ENCODE results near the gene CEP83.
A peak's percentile ranks its signal among the peaks of the same experiment; 100 is the strongest.

The CEP83 gene

DNA sequence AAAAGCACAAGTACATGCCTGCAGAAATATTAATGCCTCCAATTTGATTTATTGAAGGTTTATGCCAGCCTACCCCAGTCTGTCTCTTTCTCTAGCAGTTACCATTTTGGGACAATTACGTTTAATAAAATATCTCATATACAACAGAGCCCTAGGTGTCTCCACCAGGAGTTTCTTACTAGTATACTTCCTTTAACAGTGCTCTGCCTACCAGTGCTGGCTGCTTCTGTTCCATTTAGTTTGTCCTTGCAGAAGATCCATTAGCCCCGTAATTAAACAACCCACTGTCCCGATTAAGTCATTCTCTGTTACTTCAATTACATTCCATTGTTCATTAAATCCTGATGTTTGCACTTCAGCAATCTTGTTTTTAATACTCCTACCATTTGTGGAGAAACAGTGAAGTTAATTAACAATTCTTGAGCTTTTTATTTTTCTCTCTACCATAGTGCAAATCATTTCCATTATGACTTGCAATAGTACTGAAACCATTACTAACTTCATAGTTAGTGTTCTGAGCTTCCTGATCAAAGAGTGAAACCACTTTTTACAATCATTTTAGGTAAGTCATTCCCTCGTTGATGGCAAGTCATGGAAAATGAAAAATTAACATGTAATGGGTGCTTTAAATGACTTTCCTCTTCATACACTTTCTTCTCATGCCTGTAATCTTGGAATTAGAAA lies 190.2 kb downstream of the CEP83 start:
- ATAC-seq, result no peak
- no peak for TF ChIP-seq ESRRG (CRISPR knock-in tag; IDR thresholded peaks at IDR 0.05)
- TF ChIP-seq BACH2 (CRISPR knock-in tag; IDR thresholded peaks at IDR 0.05; ENCODE audit: borderline replicate concordance), result no peak
- TF ChIP-seq TCF4 (CRISPR knock-in tag; IDR thresholded peaks at IDR 0.05; ENCODE audit: borderline replicate concordance), result no peak
- TF ChIP-seq PPARA (CRISPR knock-in tag; IDR thresholded peaks at IDR 0.05; ENCODE audit: borderline replicate concordance), result no peak
- TF ChIP-seq ZNF565 (CRISPR knock-in tag; conservative IDR thresholded peaks at IDR 0.05; ENCODE audit: low read depth), result no peak
- no peak for TF ChIP-seq ZNF70 (CRISPR knock-in tag; IDR thresholded peaks at IDR 0.05)
- TF ChIP-seq SNAI2 (CRISPR knock-in tag; IDR thresholded peaks at IDR 0.05), result no peak
- TF ChIP-seq CSRNP3 (CRISPR knock-in tag; IDR thresholded peaks at IDR 0.05), result no peak
- TF ChIP-seq ISL1 (CRISPR knock-in tag; IDR thresholded peaks at IDR 0.05), result no peak

DNA sequence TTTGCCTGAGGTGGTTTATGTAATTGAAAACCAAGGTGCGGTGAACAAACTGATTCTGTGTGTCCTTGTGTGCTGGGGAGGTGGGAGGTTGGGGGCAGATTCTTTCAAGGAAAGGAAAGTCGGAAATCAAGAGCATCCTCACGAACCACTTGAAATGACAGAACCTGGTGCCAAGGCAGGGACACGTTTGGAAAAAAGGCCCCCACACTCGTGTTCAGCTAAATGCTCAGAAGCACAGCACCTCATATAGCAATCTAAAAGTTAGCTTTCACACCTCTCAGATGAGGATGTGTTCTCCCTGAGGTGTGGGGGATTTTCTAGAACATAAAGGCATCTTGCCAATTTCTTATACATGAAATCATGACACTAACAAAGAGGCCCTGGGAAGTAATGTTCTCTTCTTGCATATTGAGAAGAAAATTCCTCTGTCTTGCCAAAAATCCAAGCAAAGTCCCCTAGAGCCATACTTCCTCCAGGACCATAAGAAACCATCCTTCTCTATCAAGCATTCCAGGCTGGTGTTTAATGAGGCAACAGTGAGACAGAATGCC lies 191.7 kb downstream of the CEP83 start:
- TF ChIP-seq OSR1 (CRISPR knock-in tag; IDR thresholded peaks at IDR 0.05) (no peak), ZFP30 (CRISPR knock-in tag; IDR thresholded peaks at IDR 0.05) (no peak), TSHZ2 (CRISPR knock-in tag; IDR thresholded peaks at IDR 0.05) (no peak)
- no peak for ATAC-seq

- ATAC-seq, result no peak
- TF ChIP-seq RARB (CRISPR knock-in tag; IDR thresholded peaks at IDR 0.05) (no peak), CSDC2 (CRISPR knock-in tag; IDR thresholded peaks at IDR 0.05) (no peak)
Measured at GRCh38 chr12:94267537-94267872, 192.2 kb downstream of the CEP83 start.

GRCh38 chr12:94266796-94267536 lies 192.7 kb downstream of the CEP83 start:
- TF ChIP-seq TSHZ2 (CRISPR knock-in tag; IDR thresholded peaks at IDR 0.05), result no peak
- 0 out of 2 replicates have a peak, but pooled peaks have one; percentile 28 for TF ChIP-seq ISL1 (CRISPR knock-in tag; IDR thresholded peaks at IDR 0.05)
- ATAC-seq, result no peak

GRCh38 chr12:94265966-94266745 lies 193.5 kb downstream of the CEP83 start:
- no peak for ATAC-seq
- no peak for TF ChIP-seq CREB5 (CRISPR knock-in tag; IDR thresholded peaks at IDR 0.05; ENCODE audit: low read depth)
- no peak for TF ChIP-seq TSHZ2 (CRISPR knock-in tag; IDR thresholded peaks at IDR 0.05)
- TF ChIP-seq ZFP3 (CRISPR knock-in tag; IDR thresholded peaks at IDR 0.05), result no peak
- TF ChIP-seq ZFP30 (CRISPR knock-in tag; IDR thresholded peaks at IDR 0.05), result no peak
- no peak for TF ChIP-seq BACH2 (CRISPR knock-in tag; IDR thresholded peaks at IDR 0.05; ENCODE audit: borderline replicate concordance)
- no peak for TF ChIP-seq ZNF8 (CRISPR knock-in tag; IDR thresholded peaks at IDR 0.05)
- no peak for TF ChIP-seq SNAI2 (CRISPR knock-in tag; IDR thresholded peaks at IDR 0.05)
- TF ChIP-seq POU6F1 (CRISPR knock-in tag; IDR thresholded peaks at IDR 0.05; ENCODE audit: borderline replicate concordance, low read depth), result no peak
- TF ChIP-seq ESRRG (CRISPR knock-in tag; IDR thresholded peaks at IDR 0.05), result no peak
- TF ChIP-seq PPARA (CRISPR knock-in tag; IDR thresholded peaks at IDR 0.05; ENCODE audit: borderline replicate concordance), result no peak
